Small intestine (tissue), 7 donors: ENCODE results near the gene ZNF106. TPM values are rescaled to one million over a fixed set of nuclear protein-coding genes. Genes with fewer than 3 reads are reported as not detected.

ENCODE experiments used
- DNase-seq, 2 donors: peaks; one replicate each; pipeline versions ENCODE4 v3.0.0 to v3.0.0-alpha.2; 2013
- FAIRE-seq: peaks from 2 replicates; lab custom pipeline; 2012; peaks lifted over from hg19 to GRCh38; lab: Jason Lieb, UNC
- H3K27ac ChIP-seq, 3 donors: one replicate each; pipeline ENCODE4 v1.5.1; 2013; ENCODE audit warnings: low read length in 2 of 3, mild to moderate bottlenecking in 2 of 3, control low read depth in 1 of 3, inconsistent platforms in 1 of 3, low read depth in 1 of 3, moderate library complexity in 1 of 3
- H3K27me3 ChIP-seq, 3 donors: one replicate each; pipeline ENCODE4 v1.6.1; 2013; ENCODE audit warnings: low read length in 3 of 3, inconsistent platforms in 1 of 3; ENCODE audit not compliant: control insufficient read depth in 3 of 3, insufficient read depth in 3 of 3
- H3K36me3 ChIP-seq, 3 donors: one replicate each; pipeline ENCODE4 v1.6.1; 2013; ENCODE audit warnings: low read length in 3 of 3, inconsistent platforms in 1 of 3, low read depth in 1 of 3, mild to moderate bottlenecking in 1 of 3, moderate library complexity in 1 of 3; ENCODE audit not compliant: control insufficient read depth in 3 of 3, insufficient read depth in 2 of 3
- H3K4me1 ChIP-seq, 3 donors: one replicate each; pipeline ENCODE4 v1.6.1; 2013; ENCODE audit warnings: low read length in 2 of 3, inconsistent platforms in 1 of 3, low read depth in 1 of 3, mild to moderate bottlenecking in 1 of 3, moderate library complexity in 1 of 3; ENCODE audit not compliant: control insufficient read depth in 3 of 3, insufficient read depth in 2 of 3
- H3K4me3 ChIP-seq, 3 donors: one replicate each; pipeline ENCODE4 v1.5.1; 2013; ENCODE audit warnings: low read length in 3 of 3, control low read depth in 1 of 3, inconsistent platforms in 1 of 3, low read depth in 1 of 3, mild to moderate bottlenecking in 1 of 3, moderate library complexity in 1 of 3
- H3K9me3 ChIP-seq, 2 donors: one replicate each; pipeline ENCODE4 v1.6.1; 2013; ENCODE audit warnings: low read depth in 1 of 2, low read length in 1 of 2; ENCODE audit not compliant: control insufficient read depth in 2 of 2, insufficient read depth in 1 of 2
- WGBS, 3 donors: extraction: QIAGEN DNeasy Blood & Tissue Kit; methylation state at CpG; one replicate each; pipeline ENCODE4 v1.1.7; 2013; 5-methylcytosine and 5-hydroxymethylcytosine counted together
- polyA plus RNA-seq, 4 donors: library from polyadenylated mRNA; stranded (reverse) in 3 of 4; unstranded in 1 of 4; fragments of 200-250 nt in 3 of 4; fragments of 120-200 nt in 1 of 4; gene quantifications; one replicate each; pipeline versions ENCODE4 v1.2.1 to v1.2.3, GENCODE V29; 2013
- donor health status: healthy with polysubstance abuse.
- donor health status: control.
- donor health status: control.
- donor health status: Bipolar disorder and iron deficiency.
- donor health status: healthy.

ZNF106 gene
- polyA plus RNA-seq, 4 donors = 8.3 to 29.4 (median 13.5) TPM

- H3K4me1 ChIP-seq = peaks cover 0 to 3% (median 0%) of the 10 kb centered on the region in 3 donors
- no peaks in the 10 kb centered on the region for H3K27me3 ChIP-seq
- FAIRE-seq (no peak), DNase-seq (no peak)
- no peaks in the 10 kb centered on the region for H3K9me3 ChIP-seq
- H3K27ac ChIP-seq = no peak overlapping the region
- H3K36me3 ChIP-seq = peaks cover 0 to 6% (median 0%) of the 10 kb centered on the region in 3 donors
- H3K4me3 ChIP-seq = no peak overlapping the region
- 63 to 72% (median 71%) methylated on average over 4 of the region's 4 CpGs for WGBS, 3 donors
These were observed 106.3 kb downstream of the ZNF106 start for GRCh38 chr15:42384597-42384996.

GRCh38 chr15:42378011-42378410, 112.9 kb downstream of the ZNF106 start:
- Histone ChIP-seq H3K4me3 (no peak overlapping the region), H3K4me1 (no peaks in the 10 kb centered on the region), H3K27me3 (no peaks in the 10 kb centered on the region), H3K36me3 (no peaks in the 10 kb centered on the region), H3K27ac (no peak overlapping the region), H3K9me3 (peaks cover 0 to 6% of the 10 kb centered on the region in 2 donors)
- no peak for FAIRE-seq
- 80 to 81% (median 81%) methylated on average over 8 of the region's 8 CpGs for WGBS, 3 donors
- no peak for DNase-seq

GRCh38 chr15:42375941-42376340, 115.0 kb downstream of the ZNF106 start:
- FAIRE-seq (no peak), DNase-seq (no peak)
- no peaks in the 10 kb centered on the region for H3K4me1 ChIP-seq
- WGBS, 3 donors = 70 to 87% (median 71%) methylated on average over 4 of the region's 4 CpGs
- no peaks in the 10 kb centered on the region for H3K27me3 ChIP-seq
- no peaks in the 10 kb centered on the region for H3K36me3 ChIP-seq
- H3K9me3 ChIP-seq = peaks cover 0 to 6% of the 10 kb centered on the region in 2 donors
- H3K27ac ChIP-seq = no peak overlapping the region
- H3K4me3 ChIP-seq = no peak overlapping the region

- Histone ChIP-seq H3K9me3 (peaks cover 0 to 6% of the 10 kb centered on the region in 2 donors), H3K27ac (no peak overlapping the region), H3K36me3 (no peaks in the 10 kb centered on the region), H3K4me1 (no peaks in the 10 kb centered on the region), H3K4me3 (no peak overlapping the region), H3K27me3 (no peaks in the 10 kb centered on the region)
- WGBS, 3 donors = 92 to 96% (median 92%) methylated on average over 5 of the region's 5 CpGs
- no peak for DNase-seq
- no peak for FAIRE-seq
These were observed 115.7 kb downstream of the ZNF106 start for GRCh38 chr15:42375252-42375651.

- Histone ChIP-seq H3K4me3 (no peak overlapping the region), H3K27ac (no peak overlapping the region), H3K4me1 (no peaks in the 10 kb centered on the region), H3K9me3 (peaks cover 0 to 6% of the 10 kb centered on the region in 2 donors), H3K36me3 (no peaks in the 10 kb centered on the region), H3K27me3 (no peaks in the 10 kb centered on the region)
- FAIRE-seq (no peak), DNase-seq (no peak)
- WGBS, 3 donors = 89 to 90% (median 90%) methylated on average over 1 of the region's 1 CpG
These were observed 116.1 kb downstream of the ZNF106 start for GRCh38 chr15:42374810-42375209.

GRCh38 chr15:42373936-42374335, 117.0 kb downstream of the ZNF106 start:
- FAIRE-seq (no peak), DNase-seq (no peak)
- H3K27me3 ChIP-seq = no peaks in the 10 kb centered on the region
- H3K9me3 ChIP-seq = peaks cover 0 to 6% of the 10 kb centered on the region in 2 donors
- no peaks in the 10 kb centered on the region for H3K36me3 ChIP-seq
- H3K27ac ChIP-seq = no peak overlapping the region
- H3K4me1 ChIP-seq = no peaks in the 10 kb centered on the region
- 81 to 93% (median 93%) methylated on average over 4 of the region's 4 CpGs for WGBS, 3 donors
- no peak overlapping the region for H3K4me3 ChIP-seq

- DNase-seq = peak in 1 of 2 donors; percentile 5
- no peak for FAIRE-seq
- Histone ChIP-seq H3K27me3 (no peaks in the 10 kb centered on the region), H3K27ac (no peak overlapping the region), H3K9me3 (peaks cover 0 to 8% of the 10 kb centered on the region in 2 donors), H3K36me3 (no peaks in the 10 kb centered on the region), H3K4me1 (no peaks in the 10 kb centered on the region), H3K4me3 (no peak overlapping the region)
- 82 to 100% (median 92%) methylated on average over 1 of the region's 1 CpG for WGBS, 3 donors
These were observed 117.7 kb downstream of the ZNF106 start for GRCh38 chr15:42373274-42373673.

GRCh38 chr15:42371096-42371495, 119.8 kb downstream of the ZNF106 start:
- DNase-seq (no peak), FAIRE-seq (no peak)
- WGBS, 3 donors = 60 to 78% (median 74%) methylated on average over 2 of the region's 2 CpGs
- no peaks in the 10 kb centered on the region for H3K27me3 ChIP-seq
- H3K36me3 ChIP-seq = no peaks in the 10 kb centered on the region
- peaks cover 0 to 2% of the 10 kb centered on the region in 2 donors for H3K9me3 ChIP-seq
- no peak overlapping the region for H3K27ac ChIP-seq
- no peak overlapping the region for H3K4me3 ChIP-seq
- H3K4me1 ChIP-seq = no peaks in the 10 kb centered on the region

GRCh38 chr15:42368096-42368495, 122.8 kb downstream of the ZNF106 start:
- DNase-seq (no peak), FAIRE-seq (no peak)
- no peaks in the 10 kb centered on the region for H3K4me1 ChIP-seq
- H3K36me3 ChIP-seq = peaks cover 0 to 2% (median 0%) of the 10 kb centered on the region in 3 donors
- no peak overlapping the region for H3K27ac ChIP-seq
- no peaks in the 10 kb centered on the region for H3K27me3 ChIP-seq
- peaks cover 0 to 2% of the 10 kb centered on the region in 2 donors for H3K9me3 ChIP-seq
- WGBS, 3 donors = 83 to 93% (median 90%) methylated on average over 3 of the region's 3 CpGs
- no peak overlapping the region for H3K4me3 ChIP-seq
